Natural killer cell treated with Interleukin-12 subunit alpha and Interleukin-12 subunit beta and Interleukin-15 and Interleukin-18, amount 100 ng/mL, for 72 hours (primary cell): Measurements from ENCODE around the gene PRKAR2A. TPM values are rescaled to one million over a fixed set of nuclear protein-coding genes. Genes with fewer than 3 reads are reported as not detected.
"Not testable (repeated sequence)": the region's sequence is repeated elsewhere in the genome, so short reads cannot be mapped to it uniquely, and the experiment has no call there.

Source experiments
- ATAC-seq, 2 donors: fragments of 150-1000 bp; cut with Tn5 transposase in 1 of 2; sonication (Bioruptor Pico), chemical (Tn5 transposase) in 1 of 2; 2 replicates each; pipeline ENCODE4 v1.10.0; 2021
- DNase-seq: peaks from one replicate; pipeline ENCODE4 v3.0.0; 2022; ENCODE audit warnings: low spot score
- H3K27ac Mint-ChIP-seq, 2 donors: 1 replicate in 1 of 2; 2 replicates in 1 of 2; pipeline ENCODE4 v1.8.0; 2022; ENCODE audit warnings: mixed read lengths in 2 of 2, mild to moderate bottlenecking in 1 of 2, moderate library complexity in 1 of 2
- H3K27me3 Mint-ChIP-seq, 2 donors: 1 replicate in 1 of 2; 2 replicates in 1 of 2; pipeline ENCODE4 v1.8.0; 2022; ENCODE audit warnings: mixed read lengths in 2 of 2
- H3K36me3 Mint-ChIP-seq: one replicate; pipeline ENCODE4 v1.8.0; 2022; ENCODE audit warnings: mixed read lengths
- H3K4me1 Mint-ChIP-seq, 2 donors: 1 replicate in 1 of 2; 2 replicates in 1 of 2; pipeline ENCODE4 v1.8.0; 2022; ENCODE audit warnings: low read depth in 2 of 2, mixed read lengths in 2 of 2, mild to moderate bottlenecking in 1 of 2
- H3K4me3 Mint-ChIP-seq: one replicate; pipeline ENCODE4 v1.8.0; 2022; ENCODE audit warnings: mixed read lengths
- H3K9me3 Mint-ChIP-seq: 2 replicates; pipeline ENCODE4 v1.8.0; 2022; ENCODE audit warnings: mixed read lengths
- total RNA-seq, 2 donors: library from RNA; stranded (reverse); gene quantifications; one replicate each; pipeline ENCODE4 v1.2.3, GENCODE V29; 2022

PRKAR2A gene
- total RNA-seq, 2 donors from 2014 or later = 46.0 to 46.4 TPM

GRCh38 chr3:48743773-48744172, 103.9 kb downstream of the PRKAR2A start:
- H3K36me3 Mint-ChIP-seq = peaks cover 6% of the 10 kb centered on the region
- no peaks in the 10 kb centered on the region for H3K4me1 Mint-ChIP-seq
- H3K27ac Mint-ChIP-seq = no peak overlapping the region
- no peaks in the 10 kb centered on the region for H3K27me3 Mint-ChIP-seq
- no peak for ATAC-seq
- H3K9me3 Mint-ChIP-seq = no peaks in the 10 kb centered on the region
- DNase-seq = no peak
- H3K4me3 Mint-ChIP-seq = no peak overlapping the region

GRCh38 chr3:48741226-48741625, 106.4 kb downstream of the PRKAR2A start:
- not testable (repeated sequence) for DNase-seq, H3K4me1 Mint-ChIP-seq, H3K9me3 Mint-ChIP-seq, H3K27me3 Mint-ChIP-seq, H3K27ac Mint-ChIP-seq, ATAC-seq, H3K36me3 Mint-ChIP-seq, H3K4me3 Mint-ChIP-seq

DNA sequence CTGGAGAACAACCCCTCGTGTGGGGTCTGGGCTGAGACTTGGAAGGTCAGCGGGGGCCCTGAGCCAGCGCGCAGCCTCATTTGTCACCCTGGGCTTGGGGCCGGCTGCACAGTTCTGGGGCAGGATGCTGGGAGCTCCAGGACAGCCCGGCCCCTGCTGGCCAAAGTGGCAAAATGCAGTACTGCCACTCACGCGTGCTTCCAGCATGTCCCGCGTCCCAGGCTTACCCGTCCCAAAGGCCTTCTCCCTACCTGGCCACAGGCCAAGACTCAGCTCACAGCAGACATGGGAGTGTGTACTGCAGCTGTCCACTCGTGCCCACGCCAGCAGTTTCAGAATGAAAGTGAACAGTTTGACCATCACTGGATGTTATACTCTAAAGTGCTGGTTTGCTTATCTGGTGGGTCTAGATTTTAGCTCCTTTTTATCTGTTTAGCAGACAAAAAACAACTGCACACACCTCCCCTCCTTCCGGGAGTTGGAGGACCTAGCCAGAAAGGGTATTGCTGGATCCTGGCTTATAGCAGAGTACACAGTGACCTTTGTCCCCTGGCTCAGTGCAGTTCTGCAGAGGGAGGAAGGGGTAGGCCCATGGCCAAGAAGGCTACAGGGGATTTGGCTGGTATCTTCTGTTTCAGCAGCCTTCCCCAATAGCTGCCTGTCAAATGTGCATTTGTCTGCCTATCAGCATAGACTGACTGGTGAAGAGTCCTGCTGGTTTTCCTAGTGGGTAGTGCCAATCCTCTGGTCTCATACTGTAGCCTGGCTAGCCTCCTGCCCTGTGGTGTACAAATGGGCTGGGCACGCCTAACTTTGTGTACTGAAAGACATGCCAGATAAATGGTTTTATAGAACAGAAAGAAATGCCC, 107.5 kb downstream of the PRKAR2A start:
- H3K36me3 Mint-ChIP-seq = no peaks in the 10 kb centered on the region
- DNase-seq (peak; percentile 68), ATAC-seq (peak; percentile 85 to 86)
- no peak overlapping the region for H3K4me3 Mint-ChIP-seq
- H3K27ac Mint-ChIP-seq = no peak overlapping the region
- no peaks in the 10 kb centered on the region for H3K27me3 Mint-ChIP-seq
- no peaks in the 10 kb centered on the region for H3K4me1 Mint-ChIP-seq
- H3K9me3 Mint-ChIP-seq = no peaks in the 10 kb centered on the region

DNA sequence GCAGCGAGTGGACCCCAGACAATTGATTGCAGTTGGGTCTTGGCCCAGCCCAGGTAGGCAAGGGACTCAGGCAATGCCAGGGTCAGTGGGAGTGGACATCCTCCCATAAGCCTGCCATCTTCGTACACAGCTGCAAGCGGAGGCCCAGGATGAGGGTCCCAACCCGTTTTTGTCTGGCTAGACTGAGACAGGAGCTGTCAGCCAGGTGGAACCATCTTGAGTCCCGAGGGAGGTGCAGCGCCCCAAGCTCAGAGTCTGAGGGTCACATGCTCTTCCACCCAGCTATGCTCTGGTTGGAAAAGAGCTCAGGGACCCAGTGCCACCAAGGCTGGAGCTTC, 108.1 kb downstream of the PRKAR2A start:
- no peaks in the 10 kb centered on the region for H3K4me1 Mint-ChIP-seq
- peak in 1 of 2 donors; percentile 41 for ATAC-seq
- no peak overlapping the region for H3K4me3 Mint-ChIP-seq
- H3K9me3 Mint-ChIP-seq = no peaks in the 10 kb centered on the region
- H3K36me3 Mint-ChIP-seq = no peaks in the 10 kb centered on the region
- no peaks in the 10 kb centered on the region for H3K27me3 Mint-ChIP-seq
- H3K27ac Mint-ChIP-seq = no peak overlapping the region
- DNase-seq = no peak

DNA sequence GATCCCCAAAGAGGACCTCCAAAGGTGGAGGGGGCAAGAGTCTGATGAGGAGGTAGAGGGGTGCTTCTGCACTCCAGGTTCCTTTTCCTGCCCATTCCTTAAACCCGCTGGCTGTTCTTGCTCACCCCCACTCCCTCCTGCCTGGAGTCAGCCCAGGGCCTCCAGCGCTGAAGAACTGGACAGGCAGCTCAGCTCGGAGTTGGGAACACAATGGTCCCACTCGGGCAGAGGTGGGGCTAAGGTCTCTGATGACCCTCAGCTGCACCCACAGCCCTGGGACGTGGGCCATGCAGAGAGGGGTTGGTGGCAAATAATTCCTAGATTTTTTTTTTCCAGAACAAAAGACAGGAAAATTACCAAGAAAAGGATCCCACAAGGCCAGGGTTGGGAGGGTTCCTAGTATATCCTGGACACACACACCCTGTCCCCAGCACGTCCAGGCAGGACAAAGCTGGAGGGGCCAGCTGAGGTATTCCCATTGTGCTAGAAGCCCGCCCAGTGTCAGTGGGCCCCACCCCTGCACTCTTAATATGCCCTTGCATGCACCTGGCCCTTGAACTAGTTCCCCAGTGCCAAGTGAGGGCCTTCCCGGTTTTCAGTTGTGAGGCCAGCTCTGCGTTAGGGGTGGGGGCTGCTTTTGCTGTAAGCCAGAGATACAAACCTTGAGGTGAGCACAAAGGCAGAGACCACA, 108.6 kb downstream of the PRKAR2A start:
- ATAC-seq (no peak), DNase-seq (no peak)
- H3K27ac Mint-ChIP-seq = no peak overlapping the region
- no peaks in the 10 kb centered on the region for H3K9me3 Mint-ChIP-seq
- H3K27me3 Mint-ChIP-seq = no peaks in the 10 kb centered on the region
- no peaks in the 10 kb centered on the region for H3K36me3 Mint-ChIP-seq
- no peaks in the 10 kb centered on the region for H3K4me1 Mint-ChIP-seq
- H3K4me3 Mint-ChIP-seq = no peak overlapping the region

GRCh38 chr3:48738144-48738536, 109.5 kb downstream of the PRKAR2A start:
- H3K27me3 Mint-ChIP-seq = no peaks in the 10 kb centered on the region
- no peaks in the 10 kb centered on the region for H3K9me3 Mint-ChIP-seq
- H3K36me3 Mint-ChIP-seq = no peaks in the 10 kb centered on the region
- no peak overlapping the region for H3K4me3 Mint-ChIP-seq
- no peak for DNase-seq
- ATAC-seq = no peak
- H3K27ac Mint-ChIP-seq = no peak overlapping the region
- no peaks in the 10 kb centered on the region for H3K4me1 Mint-ChIP-seq

GRCh38 chr3:48735075-48735767, 112.5 kb downstream of the PRKAR2A start:
- H3K9me3 Mint-ChIP-seq, H3K4me1 Mint-ChIP-seq, H3K36me3 Mint-ChIP-seq, ATAC-seq, H3K27ac Mint-ChIP-seq, DNase-seq, H3K27me3 Mint-ChIP-seq, H3K4me3 Mint-ChIP-seq: not testable (repeated sequence)

GRCh38 chr3:48734541-48734940, 113.1 kb downstream of the PRKAR2A start:
- not testable (repeated sequence) for H3K36me3 Mint-ChIP-seq, ATAC-seq, H3K27me3 Mint-ChIP-seq, H3K27ac Mint-ChIP-seq, H3K4me1 Mint-ChIP-seq, H3K9me3 Mint-ChIP-seq, DNase-seq, H3K4me3 Mint-ChIP-seq

DNA sequence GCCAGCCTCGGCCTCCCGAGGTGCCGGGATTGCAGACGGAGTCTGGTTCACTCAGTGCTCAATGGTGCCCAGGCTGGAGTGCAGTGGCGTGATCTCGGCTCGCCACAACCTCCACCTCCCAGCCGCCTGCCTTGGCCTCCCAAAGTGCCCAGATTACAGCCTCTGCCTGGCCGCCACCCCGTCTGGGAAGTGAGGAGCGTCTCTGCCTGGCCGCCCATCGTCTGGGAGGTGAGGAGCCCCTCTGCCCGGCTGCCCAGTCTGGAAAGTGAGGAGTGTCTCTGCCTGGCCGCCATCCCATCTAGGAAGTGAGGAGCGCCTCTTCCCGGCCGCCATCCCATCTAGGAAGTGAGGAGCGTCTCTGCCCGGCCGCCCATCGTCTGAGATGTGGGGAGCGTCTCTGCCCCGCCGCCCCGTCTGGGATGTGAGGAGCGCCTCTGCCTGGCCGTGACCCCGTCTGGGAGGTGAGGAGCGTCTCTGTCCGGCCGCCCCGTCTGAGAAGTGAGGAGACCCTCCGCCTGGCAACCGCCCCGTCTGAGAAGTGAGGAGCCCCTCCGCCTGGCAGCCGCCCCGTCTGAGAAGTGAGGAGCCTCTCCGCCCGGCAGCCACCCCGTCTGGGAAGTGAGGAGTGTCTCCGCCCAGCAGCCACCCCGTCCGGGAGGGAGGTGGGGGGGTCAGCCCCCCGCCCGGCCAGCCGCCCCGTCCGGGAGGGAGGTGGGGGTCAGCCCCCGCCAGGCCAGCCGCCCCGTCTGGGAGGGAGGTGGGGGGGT, 113.7 kb downstream of the PRKAR2A start:
- ATAC-seq, H3K4me1 Mint-ChIP-seq, H3K4me3 Mint-ChIP-seq, H3K27me3 Mint-ChIP-seq, H3K36me3 Mint-ChIP-seq, H3K27ac Mint-ChIP-seq, H3K9me3 Mint-ChIP-seq, DNase-seq: not testable (repeated sequence)

DNA sequence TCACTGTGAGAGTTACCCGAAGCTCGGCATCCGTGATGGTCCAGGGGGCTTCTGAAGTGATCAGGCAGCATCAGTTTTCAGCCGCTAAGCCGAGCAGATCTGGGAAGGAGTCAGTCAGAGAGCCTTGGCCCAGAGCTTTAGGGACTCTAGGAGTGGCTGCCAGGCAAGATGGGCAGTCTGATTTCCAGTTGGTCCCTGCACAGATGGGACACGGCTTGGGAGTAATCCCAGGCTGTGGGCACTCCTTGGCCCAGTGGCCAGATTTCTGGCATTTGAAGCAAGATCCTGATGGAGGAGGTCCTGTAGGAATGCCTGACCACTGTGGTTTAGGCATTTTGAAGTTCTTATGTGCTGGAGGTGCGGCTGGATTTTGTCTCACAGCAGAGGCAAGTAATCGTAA, 120.2 kb downstream of the PRKAR2A start:
- H3K36me3 Mint-ChIP-seq = no peaks in the 10 kb centered on the region
- DNase-seq (no peak), ATAC-seq (no peak)
- H3K9me3 Mint-ChIP-seq = no peaks in the 10 kb centered on the region
- H3K4me1 Mint-ChIP-seq = no peaks in the 10 kb centered on the region
- peaks cover 5 to 6% of the 10 kb centered on the region in 2 donors for H3K27me3 Mint-ChIP-seq
- H3K27ac Mint-ChIP-seq = no peak overlapping the region
- H3K4me3 Mint-ChIP-seq = no peak overlapping the region

GRCh38 chr3:48725185-48725855, 122.4 kb downstream of the PRKAR2A start:
- DNase-seq, H3K27me3 Mint-ChIP-seq, H3K4me3 Mint-ChIP-seq, H3K27ac Mint-ChIP-seq, H3K9me3 Mint-ChIP-seq, ATAC-seq, H3K4me1 Mint-ChIP-seq, H3K36me3 Mint-ChIP-seq: not testable (repeated sequence)

- peaks cover 5 to 10% of the 10 kb centered on the region in 2 donors for H3K27me3 Mint-ChIP-seq
Measured at GRCh38 chr3:48723725-48724124, 123.9 kb downstream of the PRKAR2A start.

DNA sequence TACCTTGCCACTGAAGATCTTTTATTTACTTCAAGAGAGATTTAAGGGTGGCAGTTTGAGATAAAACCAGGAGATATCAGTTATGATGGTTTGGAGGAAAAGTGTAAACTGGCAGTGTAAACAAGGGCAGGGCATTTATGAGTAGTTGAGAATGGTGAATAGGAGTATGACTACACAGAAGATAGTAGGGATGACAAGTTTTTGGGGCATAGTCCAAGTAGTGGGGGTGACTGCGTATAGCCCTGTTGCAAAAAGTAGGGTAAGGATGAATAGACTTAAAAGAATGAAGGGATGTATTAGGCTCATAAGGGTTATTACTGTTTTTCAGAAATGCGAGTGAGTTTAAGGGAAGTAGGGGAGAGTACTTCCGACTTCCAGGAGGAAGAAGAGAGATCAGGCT, 124.4 kb downstream of the PRKAR2A start:
- not testable (repeated sequence) for ATAC-seq, H3K4me3 Mint-ChIP-seq, H3K4me1 Mint-ChIP-seq, H3K36me3 Mint-ChIP-seq, H3K9me3 Mint-ChIP-seq, H3K27me3 Mint-ChIP-seq, DNase-seq, H3K27ac Mint-ChIP-seq

More at GRCh38 chr3:48723725-48724124, 123.9 kb downstream of the PRKAR2A start:
- H3K9me3 Mint-ChIP-seq = no peaks in the 10 kb centered on the region
- H3K27ac Mint-ChIP-seq = no peak overlapping the region
- peaks cover under 1% of the 10 kb centered on the region in 2 donors for H3K4me1 Mint-ChIP-seq
- ATAC-seq = no peak
- no peak overlapping the region for H3K4me3 Mint-ChIP-seq
- H3K36me3 Mint-ChIP-seq = no peaks in the 10 kb centered on the region
- DNase-seq = no peak
